ENCODE data around the gene SHISA7.
A peak's percentile ranks its signal among the peaks of the same experiment; 100 is the strongest.
"Not testable (repeated sequence)": the region's sequence is repeated elsewhere in the genome, so short reads cannot be mapped to it uniquely, and the experiment has no call there.

The SHISA7 gene

GRCh38 chr19:55408533-55408872 is 34.6 kb downstream of the SHISA7 start:
- Histone ChIP-seq H3K27ac (replicated peaks) (peak overlapping the region; percentile 98), H3K4me3 (replicated peaks; ENCODE audit: insufficient read depth, low read length) (peak overlapping the region; percentile 1; the same call in 1 of the 2 replicates), H3K27me3 (ENCODE audit: insufficient read depth, poor library complexity, severe bottlenecking) (no peaks in the 10 kb centered on the region)
- no peak for DNase-seq (ENCODE audit: low read depth in 1 of 2, low spot score in 1 of 2)
- TF ChIP-seq POLR2AphosphoS5 (IDR thresholded peaks at IDR 0.05; ENCODE audit: low read depth) (no peak), CTCF (IDR thresholded peaks at IDR 0.05; ENCODE audit: insufficient read depth, low read length) (no peak), SPI1 (IDR thresholded peaks at IDR 0.05; ENCODE audit: borderline replicate concordance, low read depth) (no peak), REST (IDR thresholded peaks at IDR 0.05; ENCODE audit: insufficient replicate concordance, low read depth) (no peak), GABPA (IDR thresholded peaks at IDR 0.05; ENCODE audit: low read depth) (no peak)

GRCh38 chr19:55407800-55408532 is 35.1 kb downstream of the SHISA7 start:
- peak overlapping the region; percentile 91 for H3K4me3 ChIP-seq (replicated peaks; ENCODE audit: insufficient read depth, low read length)
- H3K27ac ChIP-seq (replicated peaks) = peak overlapping the region; percentile 98
- peak; percentile 99 for DNase-seq (ENCODE audit: low read depth in 1 of 2, low spot score in 1 of 2)
- TF ChIP-seq REST (IDR thresholded peaks at IDR 0.05; ENCODE audit: insufficient replicate concordance, low read depth) (no peak), SPI1 (IDR thresholded peaks at IDR 0.05; ENCODE audit: borderline replicate concordance, low read depth) (peak; percentile 81)
- H3K27me3 ChIP-seq (ENCODE audit: insufficient read depth, poor library complexity, severe bottlenecking) = no peaks in the 10 kb centered on the region

GRCh38 chr19:55407550-55407799 is 35.6 kb downstream of the SHISA7 start, which contains the start of gene UBE2S:
Gene UBE2S (minus strand): TSS chr19:55407788. CDS start chr19:55407589, 199 bp downstream.
- TF ChIP-seq REST (IDR thresholded peaks at IDR 0.05; ENCODE audit: insufficient replicate concordance, low read depth) (peak; percentile 66), POLR2AphosphoS5 (IDR thresholded peaks at IDR 0.05; ENCODE audit: low read depth) (peak; percentile 97)
- H3K27me3 ChIP-seq (ENCODE audit: insufficient read depth, poor library complexity, severe bottlenecking); DNase-seq (ENCODE audit: low read depth in 1 of 2, low spot score in 1 of 2): not testable (repeated sequence)
- peak within 1 kb of the TSS; percentile 98 for H3K27ac ChIP-seq (replicated peaks)
- peak within 1 kb of the TSS; percentile 91 for H3K4me3 ChIP-seq (replicated peaks; ENCODE audit: insufficient read depth, low read length)

- no peak for DNase-seq (ENCODE audit: low read depth in 1 of 2, low spot score in 1 of 2)
- TF ChIP-seq SPI1 (IDR thresholded peaks at IDR 0.05; ENCODE audit: borderline replicate concordance, low read depth) = no peak
- TF ChIP-seq POLR2AphosphoS5 (IDR thresholded peaks at IDR 0.05; ENCODE audit: low read depth) = no peak
- TF ChIP-seq REST (IDR thresholded peaks at IDR 0.05; ENCODE audit: insufficient replicate concordance, low read depth) = no peak
- no peak for TF ChIP-seq GABPA (IDR thresholded peaks at IDR 0.05; ENCODE audit: low read depth)
- TF ChIP-seq CTCF (IDR thresholded peaks at IDR 0.05; ENCODE audit: insufficient read depth, low read length) = no peak
- H3K27me3 ChIP-seq (ENCODE audit: insufficient read depth, poor library complexity, severe bottlenecking) = no peaks in the 10 kb centered on the region
- peak overlapping the region; percentile 98 for H3K27ac ChIP-seq (replicated peaks)
- peak overlapping the region; percentile 91 for H3K4me3 ChIP-seq (replicated peaks; ENCODE audit: insufficient read depth, low read length)
Measured at GRCh38 chr19:55406826-55407549, 36.1 kb downstream of the SHISA7 start.
